OCI-LY3 (cell line): ENCODE data around the gene CCR9.
"Not testable (repeated sequence)": the region's sequence is repeated elsewhere in the genome, so short reads cannot be mapped to it uniquely, and the experiment has no call there.

ENCODE experiments used
- H2AFZ ChIP-seq: fragments of 200-600, 300-600 bp; shearing (Covaris generic); 2 replicates; pipeline ENCODE4 v1.6.0; 2014; ENCODE audit warnings: antibody characterized with exemption, low read depth, low read length
- H3K27ac ChIP-seq: fragments of 200-600, 300-600 bp; sonication (generic); 2 replicates; pipeline ENCODE4 v1.5.1; 2014; ENCODE audit warnings: mild to moderate bottlenecking, low read length, moderate library complexity, mixed read lengths
- H3K27me3 ChIP-seq: fragments of 200-600, 300-600 bp; sonication (generic); 2 replicates; pipeline ENCODE4 v1.6.1; 2014; ENCODE audit warnings: low read depth, low read length, mixed read lengths
- H3K36me3 ChIP-seq: fragments of 200-600, 300-600 bp; sonication (generic); replicated peaks from 2 replicates; pipeline ENCODE3; 2014; ENCODE audit warnings: low read depth, low read length, mixed read lengths
- H3K4me1 ChIP-seq: fragments of 300-600, 200-600 bp; sonication (generic); 2 replicates; pipeline ENCODE4 v1.6.1; 2014; ENCODE audit warnings: low read length, mixed read lengths
- H3K4me2 ChIP-seq: fragments of 200-600, 300-600 bp; sonication (generic); 2 replicates; pipeline ENCODE4 v1.6.1; 2014; ENCODE audit warnings: low read length, mixed read lengths
- H3K4me3 ChIP-seq: fragments of 300-600, 200-600 bp; sonication (generic); 2 replicates; pipeline ENCODE4 v1.5.1; 2014; ENCODE audit warnings: antibody characterized with exemption, mild to moderate bottlenecking, low read length, moderate library complexity
- H3K79me2 ChIP-seq: fragments of 300-600, 200-600 bp; shearing (Covaris generic); 2 replicates; pipeline ENCODE4 v1.6.1; 2014; ENCODE audit warnings: mild to moderate bottlenecking, low read length, mixed read lengths
- H3K9ac ChIP-seq: fragments of 300-600, 200-600 bp; shearing (Covaris generic); 2 replicates; pipeline ENCODE4 v1.6.0; 2014; ENCODE audit warnings: mild to moderate bottlenecking, low read length, moderate library complexity
- H3K9me3 ChIP-seq: fragments of 200-600, 300-600 bp; shearing (Covaris generic); 2 replicates; pipeline ENCODE4 v1.6.1; 2014; ENCODE audit warnings: low read length, mixed read lengths; ENCODE audit not compliant: insufficient read depth
- H4K20me1 ChIP-seq: fragments of 200-600, 300-600 bp; sonication (generic); 2 replicates; pipeline ENCODE4 v1.6.1; 2016; ENCODE audit warnings: low read length, mixed read lengths; ENCODE audit not compliant: insufficient read depth
- EZH2phosphoT487 ChIP-seq: fragments of 200-600 bp; shearing (Covaris generic); IDR thresholded peaks from 2 replicates; pipeline ENCODE4 v1.6.1; 2018; ENCODE audit warnings: antibody characterized with exemption, mixed run types, low read depth
- TF ChIP-seq, protein P1 (sequence below): fragments of 200-600, 300-600 bp; sonication (generic); IDR thresholded peaks from 2 replicates; pipeline ENCODE4 v1.5.1; 2014; ENCODE audit warnings: antibody characterized with exemption, low read length, low read depth

CCR9 gene

DNA sequence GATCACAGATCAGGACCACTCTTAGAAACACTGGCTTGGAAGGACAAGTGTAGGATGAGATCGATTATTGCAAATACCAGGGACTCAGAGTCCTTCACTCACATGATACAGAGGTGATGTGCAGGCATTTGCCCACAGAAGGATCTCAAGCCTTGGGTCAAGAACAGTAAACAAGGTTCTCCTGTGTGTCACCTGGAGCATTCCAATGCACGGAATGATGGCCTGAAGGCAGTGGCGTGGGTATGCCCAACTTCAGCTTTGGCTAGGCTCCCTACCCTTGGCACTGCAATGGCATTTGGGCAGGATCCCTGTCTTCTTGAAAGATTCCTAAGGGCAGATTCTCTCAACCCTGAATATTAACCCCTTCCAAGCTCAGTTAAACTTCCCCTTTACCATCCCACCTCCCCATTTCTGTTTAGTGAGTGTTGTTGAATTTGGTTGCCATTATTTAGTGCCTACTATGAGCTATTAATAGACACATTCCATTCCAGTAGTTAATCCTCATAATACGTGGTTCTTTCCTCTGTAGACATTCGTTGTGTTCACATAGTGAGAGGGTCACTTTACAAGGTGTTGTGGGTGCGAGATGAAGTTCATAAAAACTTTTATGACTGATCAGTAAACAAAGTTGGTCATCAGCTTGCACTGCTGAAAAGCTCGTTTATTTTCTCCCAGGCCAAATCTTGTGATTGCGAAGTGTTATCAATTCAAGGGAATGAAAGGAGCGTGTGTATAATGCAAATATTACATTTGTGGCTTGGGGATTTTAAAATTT is 43.3 kb upstream of the CCR9 start:
- TF ChIP-seq EZH2phosphoT487, result no peak
- TF ChIP-seq, protein P1, sequence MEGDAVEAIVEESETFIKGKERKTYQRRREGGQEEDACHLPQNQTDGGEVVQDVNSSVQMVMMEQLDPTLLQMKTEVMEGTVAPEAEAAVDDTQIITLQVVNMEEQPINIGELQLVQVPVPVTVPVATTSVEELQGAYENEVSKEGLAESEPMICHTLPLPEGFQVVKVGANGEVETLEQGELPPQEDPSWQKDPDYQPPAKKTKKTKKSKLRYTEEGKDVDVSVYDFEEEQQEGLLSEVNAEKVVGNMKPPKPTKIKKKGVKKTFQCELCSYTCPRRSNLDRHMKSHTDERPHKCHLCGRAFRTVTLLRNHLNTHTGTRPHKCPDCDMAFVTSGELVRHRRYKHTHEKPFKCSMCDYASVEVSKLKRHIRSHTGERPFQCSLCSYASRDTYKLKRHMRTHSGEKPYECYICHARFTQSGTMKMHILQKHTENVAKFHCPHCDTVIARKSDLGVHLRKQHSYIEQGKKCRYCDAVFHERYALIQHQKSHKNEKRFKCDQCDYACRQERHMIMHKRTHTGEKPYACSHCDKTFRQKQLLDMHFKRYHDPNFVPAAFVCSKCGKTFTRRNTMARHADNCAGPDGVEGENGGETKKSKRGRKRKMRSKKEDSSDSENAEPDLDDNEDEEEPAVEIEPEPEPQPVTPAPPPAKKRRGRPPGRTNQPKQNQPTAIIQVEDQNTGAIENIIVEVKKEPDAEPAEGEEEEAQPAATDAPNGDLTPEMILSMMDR, result no peak
- peak overlapping the region; percentile 83 for H3K4me2 ChIP-seq

DNA sequence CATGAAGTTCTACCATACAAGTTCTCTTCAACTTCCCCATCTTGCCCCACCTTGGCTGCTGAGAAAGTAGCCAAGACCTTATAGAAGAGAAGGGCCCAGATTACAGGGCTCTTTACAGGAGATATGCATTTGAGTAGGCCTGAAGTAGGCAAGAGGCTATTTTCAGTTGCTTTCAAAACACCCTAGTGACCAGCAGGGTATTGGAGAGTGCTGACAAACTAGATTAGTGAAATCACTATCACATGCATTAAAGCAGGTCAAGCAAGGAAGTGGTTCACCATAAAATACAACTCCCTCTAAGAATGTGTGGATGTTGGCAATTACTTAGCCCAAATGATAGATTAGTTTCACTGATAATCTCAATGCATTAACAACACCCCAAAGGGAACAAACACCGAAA is 41.7 kb upstream of the CCR9 start:
- no peak overlapping the region for H3K27ac ChIP-seq

More for the DNA sequence above, 43.3 kb upstream of the CCR9 start:
- H3K27me3 ChIP-seq, result peaks cover 30% of the 10 kb centered on the region
- H3K79me2 ChIP-seq, result no peaks in the 10 kb centered on the region
- H3K4me1 ChIP-seq, result peaks cover 22% of the 10 kb centered on the region
- no peaks in the 10 kb centered on the region for H4K20me1 ChIP-seq
- peak overlapping the region; percentile 88 for H3K4me3 ChIP-seq
- no peaks in the 10 kb centered on the region for H3K9me3 ChIP-seq
- no peak overlapping the region for H3K9ac ChIP-seq
- H2AFZ ChIP-seq, result peak overlapping the region; percentile 86
- H3K36me3 ChIP-seq, result no peaks in the 10 kb centered on the region
- H3K27ac ChIP-seq, result no peak overlapping the region

DNA sequence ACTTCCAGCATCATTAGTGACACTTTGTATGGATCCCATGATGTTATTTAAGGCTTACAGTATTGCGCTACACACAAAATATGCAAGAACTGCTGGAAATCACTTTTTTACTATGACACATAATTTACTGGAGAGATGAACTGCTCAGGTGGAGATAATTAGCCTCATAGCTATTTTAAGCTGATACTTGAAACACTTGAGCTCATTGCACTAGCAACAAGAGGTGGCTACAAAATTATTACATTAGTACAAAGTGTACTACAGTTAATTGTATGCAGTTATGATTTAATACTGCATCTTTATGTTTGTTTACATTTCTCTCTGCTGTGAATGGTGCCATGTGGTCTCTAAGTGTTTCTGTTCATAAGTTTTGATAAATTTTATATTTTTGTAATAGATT is 38.0 kb upstream of the CCR9 start:
- Histone ChIP-seq H3K4me3 (no peak overlapping the region), H2AFZ (no peak overlapping the region), H4K20me1 (no peaks in the 10 kb centered on the region), H3K9ac (no peak overlapping the region), H3K36me3 (no peaks in the 10 kb centered on the region), H3K27me3 (peaks cover 79% of the 10 kb centered on the region), H3K4me2 (no peak overlapping the region), H3K4me1 (peaks cover 11% of the 10 kb centered on the region), H3K27ac (no peak overlapping the region), H3K9me3 (no peaks in the 10 kb centered on the region), H3K79me2 (no peaks in the 10 kb centered on the region)
- TF ChIP-seq, protein P1, result no peak
- TF ChIP-seq EZH2phosphoT487, result no peak

More for the DNA sequence above, 41.7 kb upstream of the CCR9 start:
- Histone ChIP-seq H3K4me2 (no peak overlapping the region), H2AFZ (no peak overlapping the region), H3K79me2 (no peaks in the 10 kb centered on the region), H3K9me3 (no peaks in the 10 kb centered on the region), H3K27me3 (peaks cover 43% of the 10 kb centered on the region), H3K36me3 (no peaks in the 10 kb centered on the region), H3K9ac (no peak overlapping the region), H3K4me1 (peaks cover 22% of the 10 kb centered on the region), H3K4me3 (no peak overlapping the region), H4K20me1 (no peaks in the 10 kb centered on the region)
- TF ChIP-seq, protein P1, result no peak
- no peak for TF ChIP-seq EZH2phosphoT487

DNA sequence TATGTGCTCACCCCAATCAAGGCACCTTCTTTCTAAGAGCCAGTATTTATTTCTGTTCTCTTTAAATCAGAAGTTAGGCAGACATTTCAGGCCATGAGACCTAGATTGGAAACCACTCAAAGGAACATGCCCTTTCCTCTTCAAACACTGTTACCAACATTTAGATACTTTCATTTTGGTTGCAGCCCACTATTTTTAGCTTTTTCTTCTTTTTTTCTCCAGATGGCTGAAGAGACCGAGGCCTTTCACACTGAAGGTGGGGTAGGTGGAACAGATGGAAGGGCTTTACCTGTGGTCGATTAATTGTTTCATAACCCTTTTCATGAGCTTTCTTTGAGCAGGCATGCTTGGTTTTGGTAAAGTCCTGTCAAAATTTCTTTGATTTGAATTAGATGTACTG is 33.5 kb upstream of the CCR9 start:
- peaks cover 89% of the 10 kb centered on the region for H3K27me3 ChIP-seq
- no peaks in the 10 kb centered on the region for H3K9me3 ChIP-seq
- no peak overlapping the region for H3K4me3 ChIP-seq
- H3K36me3 ChIP-seq, result no peaks in the 10 kb centered on the region
- no peak overlapping the region for H3K4me2 ChIP-seq
- no peak overlapping the region for H2AFZ ChIP-seq
- H3K79me2 ChIP-seq, result no peaks in the 10 kb centered on the region
- H3K27ac ChIP-seq, result no peak overlapping the region
- no peak overlapping the region for H3K9ac ChIP-seq
- no peaks in the 10 kb centered on the region for H4K20me1 ChIP-seq
- no peaks in the 10 kb centered on the region for H3K4me1 ChIP-seq
- TF ChIP-seq, protein P1, result no peak
- no peak for TF ChIP-seq EZH2phosphoT487

- not testable (repeated sequence) for H3K27ac ChIP-seq, H3K4me2 ChIP-seq, H3K9me3 ChIP-seq, H2AFZ ChIP-seq, H3K36me3 ChIP-seq, H3K79me2 ChIP-seq, H3K4me3 ChIP-seq, H3K9ac ChIP-seq, H4K20me1 ChIP-seq
- Histone ChIP-seq H3K27me3 (peaks cover 86% of the 10 kb centered on the region), H3K4me1 (peaks cover 21% of the 10 kb centered on the region)
These were observed 30.0 kb upstream of the CCR9 start for GRCh38 chr3:45856323-45856722.

- H3K9me3 ChIP-seq, H3K27ac ChIP-seq, H3K79me2 ChIP-seq, H3K9ac ChIP-seq, H3K4me3 ChIP-seq, H3K36me3 ChIP-seq, H3K4me2 ChIP-seq, H2AFZ ChIP-seq: not testable (repeated sequence)
- Histone ChIP-seq H3K4me1 (peaks cover 28% of the 10 kb centered on the region), H4K20me1 (peaks cover 13% of the 10 kb centered on the region), H3K27me3 (peaks cover 86% of the 10 kb centered on the region)
These were observed 29.3 kb upstream of the CCR9 start for GRCh38 chr3:45857024-45857423.
